ENCODE results near the gene NELL1. TPM values are rescaled to one million over a fixed set of nuclear protein-coding genes. Genes with fewer than 3 reads are reported as not detected.

The NELL1 gene
- total RNA-seq, 1 experiment from 2014 or later: 0.22 TPM

DNA sequence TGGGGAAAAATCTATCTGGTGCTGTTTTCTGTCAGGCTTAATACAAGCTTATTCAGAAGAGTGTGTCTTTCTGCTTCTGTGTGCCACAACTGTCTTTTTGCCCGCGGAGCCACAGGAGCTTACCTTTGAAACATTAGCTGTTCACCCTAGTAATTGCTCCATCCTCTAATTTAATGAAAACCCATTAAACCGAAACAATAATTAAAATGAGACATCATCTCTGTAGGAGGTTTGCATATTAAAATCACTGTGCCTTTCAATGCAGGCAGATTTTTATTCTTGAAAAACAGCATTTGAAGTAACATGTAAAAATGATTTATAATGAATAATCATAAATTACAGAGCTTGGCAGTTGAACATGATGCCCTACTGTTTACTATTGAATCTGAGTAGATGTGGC is 102.3 kb downstream of the NELL1 start:
- no peaks in the 10 kb centered on the region for H3K9me3 Mint-ChIP-seq
- no peak overlapping the region for H3K4me2 ChIP-seq (ENCODE audit: insufficient read depth, insufficient read length, low read length)
- H2BK5ac ChIP-seq (ENCODE audit: insufficient read length, low read length): no peak overlapping the region
- H3K4me1 ChIP-seq (ENCODE audit: insufficient read depth, low read length): no peaks in the 10 kb centered on the region
- H3K27ac Mint-ChIP-seq: no peak overlapping the region; a peak in 1 of 7 replicates
- no peaks in the 10 kb centered on the region for H3K23me2 ChIP-seq (ENCODE audit: insufficient read length, low read depth, low read length, poor library complexity, severe bottlenecking)
- no peak overlapping the region for H3K56ac ChIP-seq (ENCODE audit: insufficient read length, low read depth, low read length)
- peaks cover 4 to 5% of the 10 kb centered on the region in 2 experiments for H3K4me1 Mint-ChIP-seq
- no peak overlapping the region for H2AK5ac ChIP-seq (ENCODE audit: insufficient read length, low read length)
- no peak overlapping the region for H3K4me3 Mint-ChIP-seq
- H3K18ac ChIP-seq (ENCODE audit: insufficient read length, low read depth, low read length): no peak overlapping the region
- no peak overlapping the region for H3T11ph ChIP-seq (ENCODE audit: low read length)
- no peak overlapping the region for H3K4ac ChIP-seq (ENCODE audit: low read depth, low read length)
- H4K91ac ChIP-seq (ENCODE audit: insufficient read length, low read depth, low read length): no peak overlapping the region
- no peak overlapping the region for H2BK12ac ChIP-seq (ENCODE audit: insufficient read length, low read depth, low read length)
- no peaks in the 10 kb centered on the region for H3K79me2 ChIP-seq (ENCODE audit: insufficient read depth, low read length)
- no peak overlapping the region for H4K5ac ChIP-seq (ENCODE audit: insufficient read length, low read depth, low read length)
- no peaks in the 10 kb centered on the region for H3K9me3 ChIP-seq (ENCODE audit: control insufficient read depth, low read depth, low read length)
- H2BK120ac ChIP-seq (ENCODE audit: low read depth, low read length, poor library complexity, severe bottlenecking): no peak overlapping the region
- H3K27me3 Mint-ChIP-seq (ENCODE audit: low read depth): no peaks in the 10 kb centered on the region; the same call in 1 of the 2 replicates
- WGBS (ENCODE audit: extremely low coverage, insufficient read length, low lambda C conversion rate): no CpG with 5 or more reads among the region's 3 CpGs
- no peak overlapping the region for H4K8ac ChIP-seq (replicated peaks; ENCODE audit: insufficient read length, low read depth, low read length)
- no peak overlapping the region for H2BK20ac ChIP-seq (ENCODE audit: low read depth, low read length, poor library complexity, severe bottlenecking)
- DNase-seq: no peak
- H2AFZ ChIP-seq (ENCODE audit: low read length): no peak overlapping the region
- H4K20me1 ChIP-seq (ENCODE audit: control insufficient read depth, insufficient read depth, insufficient read length): no peaks in the 10 kb centered on the region
- no peak overlapping the region for H2BK15ac ChIP-seq (ENCODE audit: low read depth, low read length)
- no peak overlapping the region for H3K14ac ChIP-seq (ENCODE audit: insufficient read depth, low read length)
- H3K9ac ChIP-seq (ENCODE audit: extremely low read depth, insufficient read length, low read length): no peak overlapping the region
- no peaks in the 10 kb centered on the region for H3K79me1 ChIP-seq (ENCODE audit: insufficient read depth, low read depth, low read length, poor library complexity, severe bottlenecking)
- no peak overlapping the region for H3K27ac ChIP-seq (ENCODE audit: insufficient read length, low read depth, low read length)
- TF ChIP-seq CTCF (conservative IDR thresholded peaks at IDR 0.05): no peak
- no peaks in the 10 kb centered on the region for H3K27me3 ChIP-seq (ENCODE audit: insufficient read depth, low read length)
- H3K23ac ChIP-seq (ENCODE audit: insufficient read length, low read depth, low read length): no peak overlapping the region
- no peaks in the 10 kb centered on the region for H3K36me3 Mint-ChIP-seq (ENCODE audit: insufficient read depth in 1 of 3, low read depth in 3 of 3)

All from H9 (cell line).